ENCODE results near the gene CCNJL.
"Not testable (repeated sequence)": the region's sequence is repeated elsewhere in the genome, so short reads cannot be mapped to it uniquely, and the experiment has no call there.

The CCNJL gene

GRCh38 chr5:160353379-160353778 lies 41.0 kb upstream of the CCNJL start:
- H3K27me3 ChIP-seq (ENCODE audit: control insufficient read depth in 1 of 2, insufficient read depth in 2 of 2, low read length in 2 of 2), result no peaks in the 10 kb centered on the region
- H3K36me3 ChIP-seq (ENCODE audit: control insufficient read depth in 1 of 2, insufficient read depth in 2 of 2, low read length in 2 of 2), result no peaks in the 10 kb centered on the region
- H3K4me1 ChIP-seq (ENCODE audit: control insufficient read depth in 1 of 2, insufficient read depth in 2 of 2, low read length in 2 of 2), result peaks cover 0 to 4% of the 10 kb centered on the region in 2 donors
- no peaks in the 10 kb centered on the region for H3K9me3 ChIP-seq (ENCODE audit: control insufficient read depth in 1 of 2, low read length in 2 of 2)
- H3K27ac ChIP-seq (ENCODE audit: low read depth, low read length), result no peak overlapping the region
- H3K9ac ChIP-seq (ENCODE audit: low read depth in 1 of 2, low read length in 2 of 2), result no peak overlapping the region
- no peak overlapping the region for H3K4me3 ChIP-seq (ENCODE audit: low read depth in 1 of 2, low read length in 2 of 2)

- H3K36me3 ChIP-seq (ENCODE audit: control insufficient read depth in 1 of 2, insufficient read depth in 2 of 2, low read length in 2 of 2), result no peaks in the 10 kb centered on the region
- no peaks in the 10 kb centered on the region for H3K27me3 ChIP-seq (ENCODE audit: control insufficient read depth in 1 of 2, insufficient read depth in 2 of 2, low read length in 2 of 2)
- peaks cover 0 to 4% of the 10 kb centered on the region in 2 donors for H3K4me1 ChIP-seq (ENCODE audit: control insufficient read depth in 1 of 2, insufficient read depth in 2 of 2, low read length in 2 of 2)
- H3K9me3 ChIP-seq (ENCODE audit: control insufficient read depth in 1 of 2, low read length in 2 of 2), result no peaks in the 10 kb centered on the region
- no peak overlapping the region for H3K27ac ChIP-seq (ENCODE audit: low read depth, low read length)
- H3K9ac ChIP-seq (ENCODE audit: low read depth in 1 of 2, low read length in 2 of 2), result no peak overlapping the region
- H3K4me3 ChIP-seq (ENCODE audit: low read depth in 1 of 2, low read length in 2 of 2), result no peak overlapping the region
These were observed 39.9 kb upstream of the CCNJL start for GRCh38 chr5:160352308-160352707.

- H3K36me3 ChIP-seq (ENCODE audit: control insufficient read depth in 1 of 2, insufficient read depth in 2 of 2, low read length in 2 of 2), result no peaks in the 10 kb centered on the region
- H3K4me3 ChIP-seq (ENCODE audit: low read depth in 1 of 2, low read length in 2 of 2), result no peak overlapping the region
- no peak overlapping the region for H3K9ac ChIP-seq (ENCODE audit: low read depth in 1 of 2, low read length in 2 of 2)
These were observed 37.6 kb upstream of the CCNJL start for GRCh38 chr5:160349935-160350303.

GRCh38 chr5:160349249-160349934 lies 37.0 kb upstream of the CCNJL start:
- Histone ChIP-seq H3K4me1 (ENCODE audit: control insufficient read depth in 1 of 2, insufficient read depth in 2 of 2, low read length in 2 of 2) (peaks cover 0 to 4% of the 10 kb centered on the region in 2 donors), H3K9ac (ENCODE audit: low read depth in 1 of 2, low read length in 2 of 2) (no peak overlapping the region), H3K36me3 (ENCODE audit: control insufficient read depth in 1 of 2, insufficient read depth in 2 of 2, low read length in 2 of 2) (no peaks in the 10 kb centered on the region), H3K27ac (ENCODE audit: low read depth, low read length) (no peak overlapping the region), H3K27me3 (ENCODE audit: control insufficient read depth in 1 of 2, insufficient read depth in 2 of 2, low read length in 2 of 2) (no peaks in the 10 kb centered on the region), H3K9me3 (ENCODE audit: control insufficient read depth in 1 of 2, low read length in 2 of 2) (no peaks in the 10 kb centered on the region), H3K4me3 (ENCODE audit: low read depth in 1 of 2, low read length in 2 of 2) (no peak overlapping the region)

More at GRCh38 chr5:160349935-160350303, 37.6 kb upstream of the CCNJL start:
- Histone ChIP-seq H3K27ac (ENCODE audit: low read depth, low read length) (no peak overlapping the region), H3K4me1 (ENCODE audit: control insufficient read depth in 1 of 2, insufficient read depth in 2 of 2, low read length in 2 of 2) (peaks cover 0 to 4% of the 10 kb centered on the region in 2 donors), H3K9me3 (ENCODE audit: control insufficient read depth in 1 of 2, low read length in 2 of 2) (no peaks in the 10 kb centered on the region), H3K27me3 (ENCODE audit: control insufficient read depth in 1 of 2, insufficient read depth in 2 of 2, low read length in 2 of 2) (no peaks in the 10 kb centered on the region)

- no peak overlapping the region for H3K4me3 ChIP-seq (ENCODE audit: low read depth in 1 of 2, low read length in 2 of 2)
- no peaks in the 10 kb centered on the region for H3K27me3 ChIP-seq (ENCODE audit: control insufficient read depth in 1 of 2, insufficient read depth in 2 of 2, low read length in 2 of 2)
- no peaks in the 10 kb centered on the region for H3K36me3 ChIP-seq (ENCODE audit: control insufficient read depth in 1 of 2, insufficient read depth in 2 of 2, low read length in 2 of 2)
- H3K27ac ChIP-seq (ENCODE audit: low read depth, low read length), result no peak overlapping the region
- no peaks in the 10 kb centered on the region for H3K9me3 ChIP-seq (ENCODE audit: control insufficient read depth in 1 of 2, low read length in 2 of 2)
- H3K4me1 ChIP-seq (ENCODE audit: control insufficient read depth in 1 of 2, insufficient read depth in 2 of 2, low read length in 2 of 2), result peaks cover 0 to 4% of the 10 kb centered on the region in 2 donors
- no peak overlapping the region for H3K9ac ChIP-seq (ENCODE audit: low read depth in 1 of 2, low read length in 2 of 2)
These were observed 35.7 kb upstream of the CCNJL start for GRCh38 chr5:160348080-160348479.

GRCh38 chr5:160347448-160347847 lies 35.1 kb upstream of the CCNJL start:
- no peak overlapping the region for H3K4me3 ChIP-seq (ENCODE audit: low read depth in 1 of 2, low read length in 2 of 2)
- H3K36me3 ChIP-seq (ENCODE audit: control insufficient read depth in 1 of 2, insufficient read depth in 2 of 2, low read length in 2 of 2), result no peaks in the 10 kb centered on the region
- no peak overlapping the region for H3K9ac ChIP-seq (ENCODE audit: low read depth in 1 of 2, low read length in 2 of 2)
- H3K9me3 ChIP-seq (ENCODE audit: control insufficient read depth in 1 of 2, low read length in 2 of 2), result no peaks in the 10 kb centered on the region
- H3K4me1 ChIP-seq (ENCODE audit: control insufficient read depth in 1 of 2, insufficient read depth in 2 of 2, low read length in 2 of 2), result peaks cover 0 to 4% of the 10 kb centered on the region in 2 donors
- H3K27me3 ChIP-seq (ENCODE audit: control insufficient read depth in 1 of 2, insufficient read depth in 2 of 2, low read length in 2 of 2), result no peaks in the 10 kb centered on the region
- H3K27ac ChIP-seq (ENCODE audit: low read depth, low read length), result no peak overlapping the region

GRCh38 chr5:160342413-160342941 lies 30.1 kb upstream of the CCNJL start:
- Histone ChIP-seq H3K36me3 (ENCODE audit: control insufficient read depth in 1 of 2, insufficient read depth in 2 of 2, low read length in 2 of 2) (no peaks in the 10 kb centered on the region), H3K4me1 (ENCODE audit: control insufficient read depth in 1 of 2, insufficient read depth in 2 of 2, low read length in 2 of 2) (peaks cover 0 to 4% of the 10 kb centered on the region in 2 donors), H3K4me3 (ENCODE audit: low read depth in 1 of 2, low read length in 2 of 2) (no peak overlapping the region), H3K9ac (ENCODE audit: low read depth in 1 of 2, low read length in 2 of 2) (no peak overlapping the region), H3K9me3 (ENCODE audit: control insufficient read depth in 1 of 2, low read length in 2 of 2) (no peaks in the 10 kb centered on the region), H3K27me3 (ENCODE audit: control insufficient read depth in 1 of 2, insufficient read depth in 2 of 2, low read length in 2 of 2) (no peaks in the 10 kb centered on the region), H3K27ac (ENCODE audit: low read depth, low read length) (no peak overlapping the region)

- H3K4me3 ChIP-seq (ENCODE audit: low read depth in 1 of 2, low read length in 2 of 2), result no peak overlapping the region
- no peak overlapping the region for H3K27ac ChIP-seq (ENCODE audit: low read depth, low read length)
- H3K4me1 ChIP-seq (ENCODE audit: control insufficient read depth in 1 of 2, insufficient read depth in 2 of 2, low read length in 2 of 2), result peaks cover 0 to 4% of the 10 kb centered on the region in 2 donors
- no peaks in the 10 kb centered on the region for H3K36me3 ChIP-seq (ENCODE audit: control insufficient read depth in 1 of 2, insufficient read depth in 2 of 2, low read length in 2 of 2)
- H3K9ac ChIP-seq (ENCODE audit: low read depth in 1 of 2, low read length in 2 of 2), result no peak overlapping the region
- no peaks in the 10 kb centered on the region for H3K27me3 ChIP-seq (ENCODE audit: control insufficient read depth in 1 of 2, insufficient read depth in 2 of 2, low read length in 2 of 2)
- H3K9me3 ChIP-seq (ENCODE audit: control insufficient read depth in 1 of 2, low read length in 2 of 2), result no peaks in the 10 kb centered on the region
These were observed 29.0 kb upstream of the CCNJL start for GRCh38 chr5:160341309-160341870.

GRCh38 chr5:160340513-160340912 lies 28.1 kb upstream of the CCNJL start:
- not testable (repeated sequence) for H3K27ac ChIP-seq (ENCODE audit: low read depth, low read length)

GRCh38 chr5:160339406-160340130 lies 27.2 kb upstream of the CCNJL start:
- Histone ChIP-seq H3K36me3 (ENCODE audit: control insufficient read depth in 1 of 2, insufficient read depth in 2 of 2, low read length in 2 of 2) (no peaks in the 10 kb centered on the region), H3K27ac (ENCODE audit: low read depth, low read length) (no peak overlapping the region), H3K27me3 (ENCODE audit: control insufficient read depth in 1 of 2, insufficient read depth in 2 of 2, low read length in 2 of 2) (no peaks in the 10 kb centered on the region), H3K4me1 (ENCODE audit: control insufficient read depth in 1 of 2, insufficient read depth in 2 of 2, low read length in 2 of 2) (no peaks in the 10 kb centered on the region), H3K4me3 (ENCODE audit: low read depth in 1 of 2, low read length in 2 of 2) (no peak overlapping the region), H3K9me3 (ENCODE audit: control insufficient read depth in 1 of 2, low read length in 2 of 2) (no peaks in the 10 kb centered on the region), H3K9ac (ENCODE audit: low read depth in 1 of 2, low read length in 2 of 2) (no peak overlapping the region)

More at GRCh38 chr5:160340513-160340912, 28.1 kb upstream of the CCNJL start:
- not testable (repeated sequence) for H3K4me1 ChIP-seq (ENCODE audit: control insufficient read depth in 1 of 2, insufficient read depth in 2 of 2, low read length in 2 of 2); H3K4me3 ChIP-seq (ENCODE audit: low read depth in 1 of 2, low read length in 2 of 2); H3K27me3 ChIP-seq (ENCODE audit: control insufficient read depth in 1 of 2, insufficient read depth in 2 of 2, low read length in 2 of 2); H3K9me3 ChIP-seq (ENCODE audit: control insufficient read depth in 1 of 2, low read length in 2 of 2); H3K9ac ChIP-seq (ENCODE audit: low read depth in 1 of 2, low read length in 2 of 2); H3K36me3 ChIP-seq (ENCODE audit: control insufficient read depth in 1 of 2, insufficient read depth in 2 of 2, low read length in 2 of 2)

All from duodenal mucosa (tissue), 2 donors.